ENCODE measurements around the gene TNIP2.

- no peak for TF ChIP-seq ZNF274 (IDR thresholded peaks at IDR 0.05; ENCODE audit: low read depth, low read length)
- no peak for TF ChIP-seq SUZ12 (IDR thresholded peaks at IDR 0.05; ENCODE audit: extremely low read depth, insufficient read depth, insufficient read length)
These were observed 9.0 kb downstream of the TNIP2 start for GRCh38 chr4:2746891-2747695.

All from NT2/D1 (cell line).